BLaER1 treated with 17β-estradiol and CSF1 and Interleukin-3, amounts not matched to agents 10 nM and 100 nM (cell line): Measurements from ENCODE around the gene SNRNP48.

Experiments
- H3K27ac ChIP-seq, 11 experiments: shearing (Covaris generic); formaldehyde crosslinking; 2 replicates each; pipeline ENCODE4 v1.8.1; 2022
- H3K27me3 ChIP-seq, 11 experiments: shearing (Covaris generic); formaldehyde crosslinking; 2 replicates each; pipeline ENCODE4 v1.8.1; 2022
- H3K36me3 ChIP-seq, 11 experiments: shearing (Covaris generic); formaldehyde crosslinking; 2 replicates each; pipeline ENCODE4 v1.8.1; 2022
- H3K4me1 ChIP-seq, 10 experiments: shearing (Covaris generic); formaldehyde crosslinking; 2 replicates each; pipeline ENCODE4 v1.8.1; 2022
- H3K4me2 ChIP-seq, 11 experiments: shearing (Covaris generic); formaldehyde crosslinking; 2 replicates each; pipeline ENCODE4 v1.8.1; 2022
- H3K4me3 ChIP-seq, 10 experiments: shearing (Covaris generic); formaldehyde crosslinking; 2 replicates each; pipeline ENCODE4 v1.8.1; 2022
- H3K9ac ChIP-seq, 11 experiments: shearing (Covaris generic); formaldehyde crosslinking; 2 replicates each; pipeline ENCODE4 v1.8.1; 2022
- H3K9me3 ChIP-seq, 11 experiments: shearing (Covaris generic); formaldehyde crosslinking; replicated peaks in 1 of 11; 2 replicates each; pipeline ENCODE4 v1.8.1; 2022
- H4K20me1 ChIP-seq, 11 experiments: shearing (Covaris generic); formaldehyde crosslinking; 2 replicates each; pipeline ENCODE4 v1.8.1; 2022
- Cebpa-rat ChIP-seq, 11 experiments: shearing (Covaris generic); IDR thresholded peaks; 2 replicates each; pipeline ENCODE4 v1.8.1; 2022

Gene SNRNP48, protein sequence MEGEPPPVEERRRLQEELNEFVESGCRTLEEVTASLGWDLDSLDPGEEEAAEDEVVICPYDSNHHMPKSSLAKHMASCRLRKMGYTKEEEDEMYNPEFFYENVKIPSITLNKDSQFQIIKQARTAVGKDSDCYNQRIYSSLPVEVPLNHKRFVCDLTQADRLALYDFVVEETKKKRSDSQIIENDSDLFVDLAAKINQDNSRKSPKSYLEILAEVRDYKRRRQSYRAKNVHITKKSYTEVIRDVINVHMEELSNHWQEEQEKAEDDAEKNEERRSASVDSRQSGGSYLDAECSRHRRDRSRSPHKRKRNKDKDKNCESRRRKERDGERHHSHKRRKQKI

DNA sequence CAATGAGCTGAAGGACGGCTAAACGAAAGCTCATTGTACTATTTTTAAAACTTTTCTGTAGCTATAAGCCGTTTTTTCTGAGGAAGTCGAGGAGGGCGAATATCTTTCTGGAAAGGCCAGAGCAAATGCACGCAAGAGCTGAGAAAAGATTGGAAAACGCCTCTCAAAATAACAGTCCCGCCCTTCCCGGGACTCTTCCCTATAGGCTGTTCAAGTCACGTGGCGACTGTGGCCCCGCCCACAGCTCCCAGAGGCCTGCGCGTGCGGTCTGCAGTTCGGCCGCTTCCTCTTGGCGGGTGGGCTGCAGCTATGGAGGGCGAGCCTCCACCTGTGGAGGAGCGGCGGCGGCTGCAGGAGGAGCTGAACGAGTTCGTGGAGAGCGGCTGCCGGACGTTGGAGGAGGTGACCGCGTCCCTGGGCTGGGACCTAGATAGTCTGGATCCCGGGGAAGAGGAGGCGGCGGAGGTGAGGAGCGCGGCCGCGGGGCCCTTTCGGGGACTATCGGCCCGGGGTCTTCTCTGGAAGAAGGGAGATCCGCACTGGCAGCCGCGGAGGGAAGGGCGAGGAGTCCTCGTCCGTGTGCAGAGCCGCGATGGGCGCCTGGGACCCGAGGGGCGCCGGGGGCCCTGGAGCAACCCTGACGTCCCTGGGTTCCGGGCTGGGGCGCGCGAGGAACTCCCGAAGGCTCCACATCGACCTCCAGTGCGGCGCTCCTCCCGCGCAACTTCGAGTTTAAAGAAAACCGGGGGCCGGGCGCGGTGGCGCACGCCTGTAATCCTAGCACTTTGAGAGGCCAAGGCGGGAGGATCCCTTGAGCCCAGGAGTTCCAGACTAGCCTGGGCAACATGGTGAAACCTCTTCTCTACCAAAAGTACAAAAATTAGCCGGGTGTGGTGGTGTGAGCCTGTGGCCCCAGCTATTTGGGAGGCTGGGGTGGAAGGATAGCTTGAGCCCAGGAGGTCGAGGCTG is at the start of gene SNRNP48:
Gene SNRNP48, plus strand, starts transcription at position 250 of the 969 bp plus-strand sequence. Its CDS starts 60 bp downstream, at position 310.
- Histone ChIP-seq H3K9me3 (no peaks in the 10 kb centered on the region), H3K4me2 (peak within 1 kb of the TSS; percentile 80 to 95 (median 91)), H3K4me1 (peaks cover 21 to 42% (median 26%) of the 10 kb centered on the region in 10 experiments), H3K27me3 (no peaks in the 10 kb centered on the region), H3K36me3 (peaks cover 20 to 31% (median 24%) of the 10 kb centered on the region in 11 experiments), H3K27ac (peak within 1 kb of the TSS; percentile 58 to 90 (median 84); a peak in 21 of 22 replicates), H3K9ac (peak within 1 kb of the TSS; percentile 87 to 94 (median 90)), H4K20me1 (peaks cover 12 to 39% (median 33%) of the 10 kb centered on the region in 11 experiments; a peak in 19 of 22 replicates), H3K4me3 (peak within 1 kb of the TSS; percentile 89 to 99 (median 96))
- TF ChIP-seq Cebpa-rat (IDR thresholded peaks at IDR 0.05), result no peak

DNA sequence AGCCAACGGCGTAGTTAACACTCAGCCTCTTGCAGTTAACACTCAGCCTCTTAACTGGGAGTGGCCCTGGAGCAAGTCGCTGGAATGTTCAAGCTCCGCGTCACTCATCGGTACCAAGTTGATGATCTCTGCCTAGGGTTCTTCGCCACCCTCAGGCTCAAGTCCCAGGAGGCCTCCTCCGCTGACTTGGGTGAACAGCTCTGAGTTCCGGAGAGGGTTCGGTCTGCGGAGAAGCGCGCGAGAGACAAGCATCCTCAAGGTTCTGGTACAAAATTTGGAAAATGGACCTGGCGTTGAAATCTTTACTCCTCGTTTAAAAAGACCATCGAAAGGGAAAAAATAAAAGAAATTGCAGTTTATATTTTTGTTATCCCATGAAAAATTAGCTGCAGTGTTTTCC is 49.4 kb upstream of the SNRNP48 start:
- TF ChIP-seq Cebpa-rat (IDR thresholded peaks at IDR 0.05), result no peak
- peaks cover 14 to 25% (median 21%) of the 10 kb centered on the region in 10 experiments; a peak in 19 of 20 replicates for H3K4me1 ChIP-seq
- H3K9me3 ChIP-seq, result no peaks in the 10 kb centered on the region; a peak in 1 of 22 replicates
- peak overlapping the region; percentile 79 to 100 (median 97); a peak in 21 of 22 replicates for H3K4me2 ChIP-seq
- peaks cover 79 to 86% (median 83%) of the 10 kb centered on the region in 11 experiments for H3K27me3 ChIP-seq
- H3K27ac ChIP-seq, result no peak overlapping the region
- H3K9ac ChIP-seq, result no peak overlapping the region
- H3K36me3 ChIP-seq, result no peaks in the 10 kb centered on the region
- peak overlapping the region in 7 of 10 experiments; percentile 53 to 65 (median 61); a peak in 8 of 20 replicates for H3K4me3 ChIP-seq
- peaks cover 0 to 47% (median 17%) of the 10 kb centered on the region in 11 experiments; a peak in 17 of 22 replicates for H4K20me1 ChIP-seq

DNA sequence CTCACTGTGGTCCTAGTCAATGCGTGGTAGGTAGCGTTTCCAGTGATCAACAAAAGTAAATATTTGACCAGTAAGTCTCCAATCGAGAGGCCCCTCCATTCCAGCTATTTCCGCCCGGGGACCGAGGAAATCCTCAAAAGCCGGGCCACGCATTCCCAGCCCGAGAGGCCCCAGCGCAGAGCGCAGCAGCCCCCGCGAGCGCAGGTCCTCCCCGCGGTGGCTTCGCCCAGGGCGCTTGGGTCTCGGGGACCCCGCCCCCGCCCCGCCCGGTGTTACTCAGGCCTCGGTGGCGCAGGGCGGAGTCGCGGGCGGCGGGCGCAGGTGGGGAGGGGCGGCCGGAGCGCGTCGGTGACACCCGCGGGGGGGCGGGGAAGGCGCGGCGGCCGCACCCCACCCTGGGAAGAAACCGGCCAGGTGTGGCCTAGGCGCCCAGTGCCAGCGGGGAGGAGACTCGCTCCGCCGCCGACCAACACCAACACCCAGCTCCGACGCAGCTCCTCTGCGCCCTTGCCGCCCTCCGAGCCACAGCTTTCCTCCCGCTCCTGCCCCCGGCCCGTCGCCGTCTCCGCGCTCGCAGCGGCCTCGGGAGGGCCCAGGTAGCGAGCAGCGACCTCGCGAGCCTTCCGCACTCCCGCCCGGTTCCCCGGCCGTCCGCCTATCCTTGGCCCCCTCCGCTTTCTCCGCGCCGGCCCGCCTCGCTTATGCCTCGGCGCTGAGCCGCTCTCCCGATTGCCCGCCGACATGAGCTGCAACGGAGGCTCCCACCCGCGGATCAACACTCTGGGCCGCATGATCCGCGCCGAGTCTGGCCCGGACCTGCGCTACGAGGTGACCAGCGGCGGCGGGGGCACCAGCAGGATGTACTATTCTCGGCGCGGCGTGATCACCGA is 48.6 kb upstream of the SNRNP48 start, which contains the start of gene DSP:
Gene DSP, plus strand, starts transcription at position 497 of the 890 bp plus-strand sequence. Its CDS starts 245 bp downstream, at position 742.
- no peak for TF ChIP-seq Cebpa-rat (IDR thresholded peaks at IDR 0.05)
- Histone ChIP-seq H3K4me3 (peak within 1 kb of the TSS; percentile 53 to 74 (median 62)), H3K9me3 (no peaks in the 10 kb centered on the region; a peak in 1 of 22 replicates), H3K27ac (no peak within 1 kb of the TSS), H3K4me2 (peak within 1 kb of the TSS; percentile 79 to 100 (median 97)), H3K9ac (peak within 1 kb of the TSS in 10 of 11 experiments; percentile 0 to 61 (median 44); a peak in 14 of 22 replicates), H3K27me3 (peaks cover 84 to 94% (median 91%) of the 10 kb centered on the region in 11 experiments), H4K20me1 (peaks cover 0 to 47% (median 17%) of the 10 kb centered on the region in 11 experiments; a peak in 17 of 22 replicates), H3K36me3 (no peaks in the 10 kb centered on the region), H3K4me1 (peaks cover 14 to 25% (median 21%) of the 10 kb centered on the region in 10 experiments; a peak in 19 of 20 replicates)

DNA sequence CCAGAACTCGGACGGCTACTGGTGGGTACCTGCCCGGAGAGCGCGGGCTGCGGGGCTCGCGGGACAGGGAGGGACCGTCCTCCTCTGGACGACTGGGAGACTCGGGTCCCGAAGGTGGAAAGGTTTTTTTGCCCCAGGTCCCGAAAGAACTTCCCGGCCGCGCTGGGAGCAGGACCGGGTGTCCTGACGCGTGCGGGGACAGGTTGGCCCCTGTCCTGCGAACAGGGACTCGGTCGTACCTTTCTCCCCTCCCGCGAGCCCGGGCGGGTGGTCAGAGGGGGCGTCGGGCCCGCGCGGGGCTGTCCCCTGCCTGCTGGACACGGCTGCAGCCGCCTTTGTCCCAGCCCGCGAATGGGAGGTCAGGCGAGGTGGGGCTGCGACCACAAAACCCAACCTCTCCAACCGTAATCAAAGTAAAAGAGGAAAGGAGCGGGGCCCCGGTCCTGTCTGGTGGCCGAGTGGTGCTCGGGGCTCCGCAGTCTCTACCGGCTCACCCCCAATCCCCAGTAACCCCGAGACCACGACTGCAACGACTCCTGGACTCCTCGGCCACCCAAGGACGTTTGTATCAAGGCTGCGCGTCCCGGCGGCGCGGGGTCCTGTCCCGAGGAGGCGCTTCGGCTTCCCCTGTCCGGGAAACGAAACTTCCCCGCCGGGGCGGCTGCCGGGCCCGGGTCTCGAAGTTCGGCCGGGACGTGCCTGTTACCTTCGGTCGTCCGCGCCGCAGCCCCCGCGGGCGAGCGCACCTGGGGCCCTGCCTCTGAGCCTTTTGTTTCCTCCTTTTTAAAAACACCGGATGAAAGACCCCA is 47.7 kb upstream of the SNRNP48 start:
- H3K27me3 ChIP-seq, result peaks cover 84 to 100% (median 98%) of the 10 kb centered on the region in 11 experiments
- no peak overlapping the region for H3K27ac ChIP-seq
- no peaks in the 10 kb centered on the region; a peak in 1 of 22 replicates for H3K9me3 ChIP-seq
- peaks cover 0 to 47% (median 17%) of the 10 kb centered on the region in 11 experiments; a peak in 17 of 22 replicates for H4K20me1 ChIP-seq
- H3K4me2 ChIP-seq, result peak overlapping the region; percentile 79 to 100 (median 97)
- H3K9ac ChIP-seq, result peak overlapping the region in 10 of 11 experiments; percentile 0 to 61 (median 44); a peak in 13 of 22 replicates
- H3K4me1 ChIP-seq, result peaks cover 14 to 25% (median 21%) of the 10 kb centered on the region in 10 experiments; a peak in 19 of 20 replicates
- H3K4me3 ChIP-seq, result peak overlapping the region; percentile 53 to 74 (median 62)
- no peak for TF ChIP-seq Cebpa-rat (IDR thresholded peaks at IDR 0.05)
- H3K36me3 ChIP-seq, result no peaks in the 10 kb centered on the region

DNA sequence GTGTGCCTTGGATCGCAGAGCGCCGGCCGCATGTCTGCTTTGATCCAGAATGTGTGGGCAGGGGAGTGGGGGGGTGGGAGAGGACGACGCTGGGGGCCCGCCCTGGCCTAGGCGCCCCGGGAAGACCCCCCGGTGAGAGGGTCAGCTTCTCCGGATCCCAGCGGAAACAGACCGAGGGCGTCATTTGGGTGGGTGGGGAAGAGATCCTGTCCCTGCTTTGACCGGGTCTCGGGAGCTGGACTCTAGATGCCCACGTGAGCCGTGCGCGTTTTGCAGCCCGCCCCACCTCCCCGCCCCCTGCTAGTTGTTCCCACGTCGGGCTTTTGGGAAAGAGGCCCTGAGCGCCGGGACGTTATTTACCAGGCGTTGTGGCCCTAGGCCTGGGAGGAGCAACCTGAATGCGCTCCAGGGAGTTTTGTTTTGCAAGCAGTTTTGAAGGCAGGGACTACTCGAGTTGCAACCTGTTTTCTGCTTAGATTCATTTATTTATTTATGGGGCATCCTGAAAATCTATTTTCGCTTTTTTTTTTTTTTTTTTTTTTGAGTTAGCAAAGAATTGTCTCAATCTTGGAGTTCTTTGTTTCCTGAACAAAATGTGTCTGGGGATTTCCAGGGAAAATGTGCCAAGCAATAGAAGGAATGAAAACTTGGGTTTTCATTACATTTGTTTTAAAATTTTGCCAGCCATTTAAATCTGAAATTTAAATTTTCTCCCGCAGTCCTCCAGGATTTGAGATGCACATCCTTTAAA is 46.9 kb upstream of the SNRNP48 start:
- Histone ChIP-seq H3K4me2 (peak overlapping the region; percentile 79 to 100 (median 97)), H3K27ac (no peak overlapping the region), H3K9ac (peak overlapping the region in 4 of 11 experiments; percentile 28 to 58 (median 50); a peak in 4 of 22 replicates), H3K4me1 (peaks cover 14 to 25% (median 21%) of the 10 kb centered on the region in 10 experiments; a peak in 19 of 20 replicates), H4K20me1 (peaks cover 0 to 47% (median 17%) of the 10 kb centered on the region in 11 experiments; a peak in 17 of 22 replicates), H3K27me3 (peaks cover 80 to 99% (median 95%) of the 10 kb centered on the region in 11 experiments), H3K36me3 (no peaks in the 10 kb centered on the region), H3K9me3 (no peaks in the 10 kb centered on the region; a peak in 1 of 22 replicates), H3K4me3 (peak overlapping the region; percentile 53 to 74 (median 62))
- no peak for TF ChIP-seq Cebpa-rat (IDR thresholded peaks at IDR 0.05)

DNA sequence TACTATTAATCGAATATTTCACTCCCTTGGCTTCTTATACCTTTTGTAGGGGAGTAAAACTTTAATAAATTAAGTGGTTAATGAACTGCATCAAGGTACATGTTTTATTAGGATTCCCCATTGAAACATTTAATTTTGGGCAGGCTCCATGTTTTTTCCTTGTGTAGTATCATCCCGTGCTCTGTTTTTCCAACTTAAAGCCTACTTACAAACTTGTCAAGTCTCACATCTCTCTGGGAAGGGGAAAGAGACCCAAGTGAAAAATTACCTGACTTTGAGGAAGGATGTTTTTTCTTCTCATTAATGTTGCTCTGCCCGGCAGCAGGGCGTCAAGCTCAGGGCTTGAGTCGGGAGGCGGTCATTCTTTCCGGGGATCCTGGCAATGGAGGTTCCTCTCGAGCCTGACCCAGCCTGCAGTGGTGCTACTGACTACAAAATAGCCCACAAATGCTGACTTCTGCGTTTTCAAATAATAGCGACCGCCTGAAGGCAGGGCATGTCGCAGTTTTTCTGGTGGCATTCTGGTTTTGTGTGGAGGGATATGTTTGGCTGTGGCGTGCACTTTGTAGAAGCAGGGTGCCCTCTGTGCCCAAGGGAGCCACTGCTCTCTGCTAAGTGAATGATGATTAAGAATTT is 46.1 kb upstream of the SNRNP48 start:
- Histone ChIP-seq H3K4me2 (no peak overlapping the region), H4K20me1 (peaks cover 0 to 47% (median 17%) of the 10 kb centered on the region in 11 experiments; a peak in 17 of 22 replicates), H3K36me3 (no peaks in the 10 kb centered on the region), H3K4me1 (peaks cover 14 to 25% (median 21%) of the 10 kb centered on the region in 10 experiments; a peak in 19 of 20 replicates), H3K9ac (no peak overlapping the region), H3K4me3 (no peak overlapping the region), H3K27ac (no peak overlapping the region), H3K27me3 (peaks cover 72 to 99% (median 90%) of the 10 kb centered on the region in 11 experiments), H3K9me3 (no peaks in the 10 kb centered on the region; a peak in 1 of 22 replicates)
- no peak for TF ChIP-seq Cebpa-rat (IDR thresholded peaks at IDR 0.05)
